Activated CD4-positive, alpha-beta T cell treated with anti-CD3 and anti-CD28 coated beads, Interleukin-10, Interleukin-2, amounts not matched to agents 100 ng/mL and 50 ng/mL, durations not matched to agents 16 hours and 8 hours (primary cell): ENCODE data around the gene GANAB.
"Not testable (repeated sequence)": the region's sequence is repeated elsewhere in the genome, so short reads cannot be mapped to it uniquely, and the experiment has no call there.

Experiments
- DNase-seq: peaks from one replicate; pipeline ENCODE4 v3.0.0-alpha.2; 2020

GANAB gene

GRCh38 chr11:62621027-62621566, 25.3 kb downstream of the GANAB start:
- no peak for DNase-seq

- DNase-seq, result not testable (repeated sequence)
These were observed 29.5 kb downstream of the GANAB start for GRCh38 chr11:62616957-62617356.

GRCh38 chr11:62615521-62615920, 30.9 kb downstream of the GANAB start:
- no peak for DNase-seq

- peak; percentile 57 for DNase-seq
These were observed 32.1 kb downstream of the GANAB start for GRCh38 chr11:62614275-62614674.

GRCh38 chr11:62613291-62613778, 33.1 kb downstream of the GANAB start:
- DNase-seq, result no peak

- DNase-seq, result peak; percentile 93
These were observed 33.8 kb downstream of the GANAB start, which contains the start of the genes EML3 and ROM1 for GRCh38 chr11:62612366-62613290. EML3 (minus strand) TSS chr11:62612775; CDS start chr11:62612457, 318 bp downstream. ROM1 (plus strand) TSS chr11:62613257; CDS start chr11:62613282, 25 bp downstream.

GRCh38 chr11:62611705-62612365, 34.6 kb downstream of the GANAB start:
- peak; percentile 39 for DNase-seq

- no peak for DNase-seq
These were observed 35.4 kb downstream of the GANAB start for GRCh38 chr11:62610814-62611704.

GRCh38 chr11:62610403-62610802, 36.0 kb downstream of the GANAB start:
- no peak for DNase-seq

GRCh38 chr11:62608776-62609175, 37.6 kb downstream of the GANAB start:
- no peak for DNase-seq

GRCh38 chr11:62607714-62608113, 38.7 kb downstream of the GANAB start:
- DNase-seq, result no peak

GRCh38 chr11:62605902-62606301, 40.5 kb downstream of the GANAB start:
- no peak for DNase-seq

- DNase-seq, result no peak
These were observed 40.9 kb downstream of the GANAB start for GRCh38 chr11:62605467-62605866.

GRCh38 chr11:62604460-62605120, 41.8 kb downstream of the GANAB start:
- DNase-seq, result no peak

- no peak for DNase-seq
These were observed 42.6 kb downstream of the GANAB start for GRCh38 chr11:62603776-62604299.

GRCh38 chr11:62603072-62603408, 43.4 kb downstream of the GANAB start:
- no peak for DNase-seq

- peak; percentile 66 for DNase-seq
These were observed 44.0 kb downstream of the GANAB start for GRCh38 chr11:62602141-62603071.

GRCh38 chr11:62601372-62602140, 44.9 kb downstream of the GANAB start, which contains the start of gene MTA2:
MTA2 (minus strand) TSS chr11:62601865; CDS start chr11:62601450, 415 bp downstream.
- peak; percentile 100 for DNase-seq

GRCh38 chr11:62601122-62601371, 45.4 kb downstream of the GANAB start:
- DNase-seq, result peak; percentile 68
